ENCODE measurements around the gene RDH5.

GRCh38 chr12:55734595-55734994 is 14.4 kb downstream of the RDH5 start:
- TF ChIP-seq POLR2A (IDR thresholded peaks at IDR 0.05): no peak
- TF ChIP-seq, protein P1, sequence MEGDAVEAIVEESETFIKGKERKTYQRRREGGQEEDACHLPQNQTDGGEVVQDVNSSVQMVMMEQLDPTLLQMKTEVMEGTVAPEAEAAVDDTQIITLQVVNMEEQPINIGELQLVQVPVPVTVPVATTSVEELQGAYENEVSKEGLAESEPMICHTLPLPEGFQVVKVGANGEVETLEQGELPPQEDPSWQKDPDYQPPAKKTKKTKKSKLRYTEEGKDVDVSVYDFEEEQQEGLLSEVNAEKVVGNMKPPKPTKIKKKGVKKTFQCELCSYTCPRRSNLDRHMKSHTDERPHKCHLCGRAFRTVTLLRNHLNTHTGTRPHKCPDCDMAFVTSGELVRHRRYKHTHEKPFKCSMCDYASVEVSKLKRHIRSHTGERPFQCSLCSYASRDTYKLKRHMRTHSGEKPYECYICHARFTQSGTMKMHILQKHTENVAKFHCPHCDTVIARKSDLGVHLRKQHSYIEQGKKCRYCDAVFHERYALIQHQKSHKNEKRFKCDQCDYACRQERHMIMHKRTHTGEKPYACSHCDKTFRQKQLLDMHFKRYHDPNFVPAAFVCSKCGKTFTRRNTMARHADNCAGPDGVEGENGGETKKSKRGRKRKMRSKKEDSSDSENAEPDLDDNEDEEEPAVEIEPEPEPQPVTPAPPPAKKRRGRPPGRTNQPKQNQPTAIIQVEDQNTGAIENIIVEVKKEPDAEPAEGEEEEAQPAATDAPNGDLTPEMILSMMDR (IDR thresholded peaks at IDR 0.05): no peak
